Cardiac muscle cell (in vitro differentiated cells and primary cell): ENCODE measurements around the gene GAB3. TPM values are rescaled to one million over a fixed set of nuclear protein-coding genes. Genes with fewer than 3 reads are reported as not detected.

Source experiments
- DNase-seq, 2 donors: peaks; one replicate each; pipeline versions ENCODE4 v3.0.0 to v3.0.0-alpha.2; 2010 to 2017; ENCODE audit warnings: low read depth in 1 of 2, low spot score in 1 of 2
- H3K27ac ChIP-seq: fragments of 200-600 bp; sonication (generic); 2 replicates; pipeline ENCODE4 v1.5.1; 2016
- H3K27me3 ChIP-seq: fragments of 200-600 bp; sonication (generic); 2 replicates; pipeline ENCODE4 v1.6.0; 2016; ENCODE audit warnings: control low read depth
- H3K36me3 ChIP-seq: fragments of 200-600 bp; sonication (generic); 2 replicates; pipeline ENCODE4 v1.5.1; 2016; ENCODE audit warnings: control low read depth
- H3K4me1 ChIP-seq: fragments of 200-600 bp; sonication (generic); 2 replicates; pipeline ENCODE4 v1.8.1; 2017; ENCODE audit warnings: low read depth, mild to moderate bottlenecking, mixed run types
- H3K4me3 ChIP-seq: fragments of 200-600 bp; sonication (generic); 2 replicates; pipeline ENCODE4 v1.5.1; 2016; ENCODE audit warnings: mild to moderate bottlenecking
- H3K9me3 ChIP-seq: fragments of 200-600 bp; sonication (generic); 2 replicates; pipeline ENCODE4 v1.5.1; 2017; ENCODE audit warnings: low read depth, mild to moderate bottlenecking, control low read depth
- polyA plus RNA-seq: library from polyadenylated mRNA; unstranded; fragments of >200 nt; fragmentation: Nextera tagmentation; extraction: Ambion mirVana; gene quantifications from 2 replicates; pipeline ENCODE4 v1.2.1, GENCODE V29; 2016
- total RNA-seq: library from RNA; depleted of rRNA; stranded (reverse); fragments of >200 nt; gene quantifications from 2 replicates; pipeline ENCODE4 v1.2.3, GENCODE V29; 2016
- TF ChIP-seq, protein P1 (sequence below): IDR thresholded peaks from 2 replicates; pipeline ENCODE4 v1.5.1; 2012; ENCODE audit warnings: low read depth, mild to moderate bottlenecking, low read length

Gene GAB3
- total and polyA plus RNA-seq, 2 experiments from 2014 or later = 0.45 TPM; not detected in 1

DNA sequence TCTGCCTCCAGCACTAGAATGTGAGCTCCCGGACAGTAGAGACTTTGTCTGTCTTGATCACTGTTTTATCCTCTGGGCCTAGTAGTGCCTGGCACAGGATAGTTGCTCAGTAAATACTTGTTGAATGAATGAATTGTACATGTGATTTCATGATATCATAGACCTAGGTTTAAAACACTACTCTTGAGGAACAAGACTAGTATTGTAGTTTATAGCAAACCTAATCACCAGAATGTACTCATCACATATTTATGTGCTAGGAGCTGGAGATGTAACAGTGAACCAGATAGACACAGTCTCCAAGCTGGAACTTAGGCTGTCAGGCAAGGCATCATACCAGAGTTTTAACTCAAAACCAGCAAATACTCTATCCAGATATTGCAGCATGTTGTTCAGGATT is 23.5 kb downstream of the GAB3 start:
- H3K9me3 ChIP-seq = no peaks in the 10 kb centered on the region
- H3K27me3 ChIP-seq = no peaks in the 10 kb centered on the region
- no peaks in the 10 kb centered on the region for H3K4me1 ChIP-seq
- H3K36me3 ChIP-seq = no peaks in the 10 kb centered on the region
- H3K27ac ChIP-seq = no peak overlapping the region
- DNase-seq = peak in 1 of 2 donors; percentile 42
- H3K4me3 ChIP-seq = no peak overlapping the region
- TF ChIP-seq, protein P1, sequence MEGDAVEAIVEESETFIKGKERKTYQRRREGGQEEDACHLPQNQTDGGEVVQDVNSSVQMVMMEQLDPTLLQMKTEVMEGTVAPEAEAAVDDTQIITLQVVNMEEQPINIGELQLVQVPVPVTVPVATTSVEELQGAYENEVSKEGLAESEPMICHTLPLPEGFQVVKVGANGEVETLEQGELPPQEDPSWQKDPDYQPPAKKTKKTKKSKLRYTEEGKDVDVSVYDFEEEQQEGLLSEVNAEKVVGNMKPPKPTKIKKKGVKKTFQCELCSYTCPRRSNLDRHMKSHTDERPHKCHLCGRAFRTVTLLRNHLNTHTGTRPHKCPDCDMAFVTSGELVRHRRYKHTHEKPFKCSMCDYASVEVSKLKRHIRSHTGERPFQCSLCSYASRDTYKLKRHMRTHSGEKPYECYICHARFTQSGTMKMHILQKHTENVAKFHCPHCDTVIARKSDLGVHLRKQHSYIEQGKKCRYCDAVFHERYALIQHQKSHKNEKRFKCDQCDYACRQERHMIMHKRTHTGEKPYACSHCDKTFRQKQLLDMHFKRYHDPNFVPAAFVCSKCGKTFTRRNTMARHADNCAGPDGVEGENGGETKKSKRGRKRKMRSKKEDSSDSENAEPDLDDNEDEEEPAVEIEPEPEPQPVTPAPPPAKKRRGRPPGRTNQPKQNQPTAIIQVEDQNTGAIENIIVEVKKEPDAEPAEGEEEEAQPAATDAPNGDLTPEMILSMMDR = no peak

DNA sequence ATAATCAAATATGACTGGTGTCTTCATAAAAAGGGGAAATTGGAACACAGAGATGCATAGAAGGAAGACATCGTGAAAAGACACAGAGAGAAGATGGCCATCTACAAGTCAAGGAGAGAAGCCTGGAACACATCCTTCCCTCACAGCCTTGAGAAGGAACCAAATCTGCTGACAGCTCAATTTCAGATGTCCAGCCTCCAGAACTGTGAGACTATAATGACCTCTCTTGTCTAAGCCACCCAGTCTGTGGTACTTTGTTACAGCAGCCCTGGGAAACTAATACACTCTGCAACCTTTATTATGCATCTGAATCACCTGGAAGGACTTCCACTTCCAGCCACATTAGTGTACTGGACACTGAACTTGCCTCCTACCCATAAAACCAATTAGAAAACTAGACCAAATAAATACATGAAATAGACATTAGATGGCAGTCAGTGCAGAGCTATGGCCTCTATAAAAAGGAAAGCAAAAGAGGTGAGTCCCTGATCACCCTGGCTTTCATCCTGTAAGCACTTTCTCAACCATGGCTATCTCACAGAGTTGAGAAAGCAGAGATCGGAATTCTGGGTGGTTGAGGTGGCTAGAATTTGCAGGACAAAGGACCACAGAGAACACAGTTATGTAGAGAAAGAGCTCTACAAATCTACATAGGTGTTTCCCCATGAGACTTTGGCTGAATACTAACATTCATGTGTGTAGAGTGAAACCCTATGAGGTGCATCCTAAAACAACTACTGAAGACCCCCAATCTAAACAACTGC is 25.7 kb downstream of the GAB3 start:
- TF ChIP-seq, protein P1 = no peak

DNA sequence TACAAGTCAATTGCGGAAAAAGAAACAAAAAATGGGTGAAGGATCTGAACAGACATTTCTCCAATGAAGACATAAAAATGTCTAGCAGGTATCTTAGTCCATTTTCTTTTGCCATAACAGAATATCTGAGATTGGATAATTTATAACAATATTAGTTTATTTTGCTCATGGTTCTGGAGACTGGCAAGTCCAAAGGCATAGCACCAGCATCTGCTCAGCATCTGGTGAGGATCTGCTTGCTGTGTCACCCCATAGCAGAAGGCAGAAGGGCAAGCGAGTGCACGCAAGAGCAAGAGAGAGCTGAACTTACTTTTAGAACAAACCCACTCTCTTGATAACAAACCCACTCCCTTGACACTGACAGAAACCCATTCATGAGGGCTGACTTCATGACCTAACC is 29.7 kb downstream of the GAB3 start:
- H3K27me3 ChIP-seq = no peaks in the 10 kb centered on the region
- no peak overlapping the region for H3K4me3 ChIP-seq
- no peaks in the 10 kb centered on the region for H3K9me3 ChIP-seq
- no peaks in the 10 kb centered on the region for H3K36me3 ChIP-seq
- TF ChIP-seq, protein P1 = no peak
- no peaks in the 10 kb centered on the region for H3K4me1 ChIP-seq
- DNase-seq = no peak
- no peak overlapping the region for H3K27ac ChIP-seq

More for the DNA sequence above, 25.7 kb downstream of the GAB3 start:
- no peak for DNase-seq
- Histone ChIP-seq H3K27ac (no peak overlapping the region), H3K9me3 (no peaks in the 10 kb centered on the region), H3K27me3 (no peaks in the 10 kb centered on the region), H3K4me1 (no peaks in the 10 kb centered on the region), H3K4me3 (no peak overlapping the region), H3K36me3 (no peaks in the 10 kb centered on the region)

DNA sequence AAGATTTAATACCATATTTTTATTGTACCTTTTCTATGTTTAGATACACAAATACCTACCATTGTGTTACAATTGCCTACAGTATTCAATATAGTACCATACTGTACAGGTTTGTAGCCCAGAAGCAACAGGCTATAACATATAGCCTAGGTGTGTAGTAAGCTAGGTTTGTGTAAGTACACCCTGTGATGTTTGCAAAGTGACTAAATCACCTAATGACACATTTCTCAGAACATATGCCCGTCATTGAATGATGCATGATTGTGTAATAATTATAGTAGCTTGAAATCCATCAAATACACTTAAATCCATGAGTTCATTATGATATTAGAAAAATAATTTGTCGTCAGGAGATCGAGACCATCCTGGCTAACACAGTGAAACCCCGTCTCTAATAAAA is 30.8 kb downstream of the GAB3 start:
- Histone ChIP-seq H3K27me3 (no peaks in the 10 kb centered on the region), H3K36me3 (no peaks in the 10 kb centered on the region), H3K9me3 (no peaks in the 10 kb centered on the region), H3K4me1 (no peaks in the 10 kb centered on the region), H3K4me3 (no peak overlapping the region), H3K27ac (no peak overlapping the region)
- TF ChIP-seq, protein P1 = no peak
- no peak for DNase-seq

DNA sequence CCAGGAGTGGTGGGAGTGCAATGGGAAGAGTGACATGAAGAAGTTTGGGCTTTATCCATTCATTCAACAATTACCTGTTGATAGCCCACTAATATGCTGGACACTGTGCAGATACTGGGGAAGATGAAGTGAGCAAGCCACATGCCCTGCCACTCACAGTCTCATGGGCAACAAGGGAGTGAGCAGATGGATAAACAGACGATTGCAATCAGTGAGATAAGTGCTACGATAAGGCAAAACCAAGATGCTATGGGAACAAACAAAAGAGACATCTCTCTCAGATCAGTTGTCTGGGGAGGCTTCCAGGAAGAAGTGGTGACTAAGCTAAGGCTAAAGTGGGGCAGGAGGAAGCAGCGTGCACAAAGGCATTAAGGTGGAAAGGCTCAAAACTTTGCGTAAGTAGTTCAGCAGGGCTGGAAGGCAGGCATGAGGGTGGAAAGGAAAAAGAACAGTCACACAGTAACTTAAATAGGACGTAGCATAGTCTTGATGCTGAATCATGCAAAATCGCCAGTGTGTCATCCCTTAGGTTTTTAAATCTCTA is 31.7 kb downstream of the GAB3 start:
- no peaks in the 10 kb centered on the region for H3K4me1 ChIP-seq
- TF ChIP-seq, protein P1 = no peak
- no peak overlapping the region for H3K27ac ChIP-seq
- no peaks in the 10 kb centered on the region for H3K9me3 ChIP-seq
- no peaks in the 10 kb centered on the region for H3K36me3 ChIP-seq
- H3K27me3 ChIP-seq = no peaks in the 10 kb centered on the region
- no peak overlapping the region for H3K4me3 ChIP-seq
- peak in 1 of 2 donors; percentile 72 for DNase-seq
